Common myeloid progenitor, CD34-positive (primary cell): ENCODE results near the gene RFC2. TPM values are rescaled to one million over a fixed set of nuclear protein-coding genes. Genes with fewer than 3 reads are reported as not detected.

ENCODE experiments used
- CTCF ChIA-PET: fragments of 350-600 bp; sonication (Branson Sonifier 250); formaldehyde crosslinking; loops from one replicate; lab custom pipeline; 2021; ENCODE audit warnings: antibody characterized with exemption; lab: Charles Lee
- POLR2A ChIA-PET: fragments of 350-600 bp; sonication (Branson Sonifier 250); formaldehyde crosslinking; loops from one replicate; lab custom pipeline; 2021; ENCODE audit warnings: antibody characterized with exemption; lab: Charles Lee
- DNase-seq, 3 donors: peaks; one replicate each; pipeline versions ENCODE4 v3.0.0 to v3.0.0-alpha.2; 2013
- H3K27ac ChIP-seq, 2 experiments: 1 replicate in 1 of 2; 2 replicates in 1 of 2; pipeline ENCODE4 v1.7.0; 2013; ENCODE audit warnings: inconsistent platforms in 2 of 2, low read length in 2 of 2, mild to moderate bottlenecking in 2 of 2, low read depth in 1 of 2, moderate library complexity in 1 of 2; ENCODE audit not compliant: severe bottlenecking in 2 of 2, insufficient read depth in 1 of 2, poor library complexity in 1 of 2
- H3K27me3 ChIP-seq, 5 experiments: replicated peaks in 2 of 5; 1 replicate in 3 of 5; 2 replicates in 2 of 5; pipeline versions ENCODE4 v1.6.1 to v1.7.0; 2013; ENCODE audit warnings: low read length in 4 of 5, mild to moderate bottlenecking in 2 of 5, moderate library complexity in 2 of 5, inconsistent platforms in 1 of 5; ENCODE audit not compliant: insufficient read depth in 5 of 5, control insufficient read depth in 4 of 5
- H3K36me3 ChIP-seq, 4 experiments: 1 replicate in 2 of 4; 2 replicates in 2 of 4; pipeline versions ENCODE4 v1.6.1 to v1.7.0; 2013; ENCODE audit warnings: low read length in 3 of 4, control low read depth in 1 of 4, mild to moderate bottlenecking in 1 of 4; ENCODE audit not compliant: control insufficient read depth in 4 of 4, insufficient read depth in 4 of 4
- H3K4me1 ChIP-seq, 4 experiments: 1 replicate in 3 of 4; 2 replicates in 1 of 4; pipeline versions ENCODE4 v1.6.1 to v1.7.1; 2013; ENCODE audit warnings: low read length in 3 of 4, mild to moderate bottlenecking in 3 of 4, control low read depth in 1 of 4, inconsistent platforms in 1 of 4, moderate library complexity in 1 of 4; ENCODE audit not compliant: control insufficient read depth in 4 of 4, insufficient read depth in 4 of 4; ENCODE audit errors: control extremely low read depth in 1 of 4
- H3K4me3 ChIP-seq, 7 experiments: 1 replicate in 4 of 7; 2 replicates in 3 of 7; pipeline versions ENCODE4 v1.5.1 to v1.7.0; 2013; ENCODE audit warnings: mild to moderate bottlenecking in 7 of 7, low read length in 6 of 7, moderate library complexity in 6 of 7, inconsistent platforms in 2 of 7, low read depth in 2 of 7, control low read depth in 1 of 7; ENCODE audit not compliant: insufficient read depth in 4 of 7, control insufficient read depth in 1 of 7; ENCODE audit errors: extremely low read depth in 1 of 7
- H3K9me3 ChIP-seq, 5 experiments: 1 replicate in 4 of 5; 2 replicates in 1 of 5; pipeline versions ENCODE4 v1.6.1 to v1.7.1; 2013; ENCODE audit warnings: low read length in 4 of 5, mild to moderate bottlenecking in 2 of 5, inconsistent platforms in 1 of 5, low read depth in 1 of 5, moderate library complexity in 1 of 5; ENCODE audit not compliant: control insufficient read depth in 4 of 5, insufficient read depth in 2 of 5; ENCODE audit errors: control extremely low read depth in 1 of 5
- WGBS: methylation state at CpG from one replicate; pipeline ENCODE4 v1.1.5; 2013; ENCODE audit not compliant: insufficient coverage; 5-methylcytosine and 5-hydroxymethylcytosine counted together
- polyA plus RNA-seq: library from polyadenylated mRNA; unstranded; fragments of 120-200 nt; gene quantifications from one replicate; pipeline ENCODE4 v1.2.1, GENCODE V29; 2013

RFC2 gene
- 30.0 TPM for polyA plus RNA-seq

- peaks cover 5 to 43% (median 38%) of the 10 kb centered on the region in 4 experiments for H3K4me1 ChIP-seq
- peaks cover 2 to 21% (median 17%) of the 10 kb centered on the region in 4 experiments for H3K36me3 ChIP-seq
- peak within 1 kb of the TSS; percentile 78 to 97 (median 83) for H3K4me3 ChIP-seq
- CTCF ChIA-PET = interaction anchor here (0.8 to 1.8 kb wide), 6 partner anchors 10 to 147 kb away, joined by 3 to 7 read pairs (median 5); no protein-coding TSS in a partner anchor
- H3K27ac ChIP-seq = peak within 1 kb of the TSS; percentile 92 to 96
- H3K27me3 ChIP-seq = no peaks in the 10 kb centered on the region
- H3K9me3 ChIP-seq = no peaks in the 10 kb centered on the region
- POLR2A ChIA-PET = interaction anchor here (0.6 to 1.4 kb wide), 11 partner anchors 15 to 245 kb away, joined by 3 to 8 read pairs (median 3); partner anchors contain the start of genes CLIP2 and LAT2
- DNase-seq = peak; percentile 98 to 99 (median 99)
- under 1% methylated on average over 60 of the region's 75 CpGs for WGBS
These were observed at the start of gene RFC2 for GRCh38 chr7:74254129-74254857. RFC2 (minus strand) TSS chr7:74254399; CDS start chr7:74254383, 16 bp downstream.

DNA sequence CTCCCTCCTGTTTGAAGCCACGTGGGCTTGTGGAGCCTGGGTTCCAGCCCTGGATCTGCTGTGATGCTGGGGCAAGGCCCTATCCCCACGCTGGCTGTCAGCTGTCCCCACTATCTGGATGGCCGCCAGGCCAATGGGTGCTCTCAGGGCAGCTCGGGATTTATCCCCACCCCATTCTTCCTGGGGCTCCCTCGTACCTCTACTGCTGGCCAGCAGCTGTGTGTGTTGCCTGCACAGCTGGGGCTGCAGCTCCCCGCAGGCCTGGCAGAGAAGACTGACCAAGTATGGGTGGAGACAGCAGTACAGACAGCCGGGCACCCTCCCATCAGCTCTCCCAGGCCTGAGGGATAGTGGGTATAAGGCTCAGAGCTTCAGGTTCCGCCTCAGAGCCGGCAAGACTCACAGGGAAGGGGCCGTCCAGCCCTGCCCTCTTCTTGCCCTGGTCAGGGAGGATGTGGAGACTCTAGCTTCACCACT, 48.6 kb upstream of the RFC2 start:
- CTCF ChIA-PET = interaction anchor here (0.7 to 1.7 kb wide), 2 partner anchors 14 to 98 kb away, joined by 3 to 4 read pairs; no protein-coding TSS in a partner anchor

GRCh38 chr7:74300926-74301325, 46.7 kb upstream of the RFC2 start:
- peaks cover 0 to 3% (median 1%) of the 10 kb centered on the region in 4 experiments for H3K36me3 ChIP-seq
- H3K9me3 ChIP-seq = no peaks in the 10 kb centered on the region
- H3K27ac ChIP-seq = no peak overlapping the region
- ChIA-PET POLR2A (no interaction called here), CTCF (no interaction called here)
- H3K27me3 ChIP-seq = no peaks in the 10 kb centered on the region
- no peak overlapping the region for H3K4me3 ChIP-seq
- no peak for DNase-seq
- peaks cover 0 to 16% (median 13%) of the 10 kb centered on the region in 4 experiments for H3K4me1 ChIP-seq
- WGBS = 100% methylated on average over 2 of the region's 4 CpGs

More for the DNA sequence above, 48.6 kb upstream of the RFC2 start:
- H3K27me3 ChIP-seq = no peaks in the 10 kb centered on the region
- no peak overlapping the region for H3K4me3 ChIP-seq
- POLR2A ChIA-PET = no interaction called here
- DNase-seq = no peak
- 86% methylated on average over 4 of the region's 10 CpGs for WGBS
- H3K27ac ChIP-seq = no peak overlapping the region
- H3K9me3 ChIP-seq = no peaks in the 10 kb centered on the region
- H3K36me3 ChIP-seq = no peaks in the 10 kb centered on the region
- H3K4me1 ChIP-seq = peaks cover 0 to 33% (median 28%) of the 10 kb centered on the region in 4 experiments

- DNase-seq = no peak
- no peak overlapping the region for H3K4me3 ChIP-seq
- H3K4me1 ChIP-seq = peaks cover 0 to 13% (median 10%) of the 10 kb centered on the region in 4 experiments
- no peaks in the 10 kb centered on the region for H3K9me3 ChIP-seq
- 89% methylated on average over 8 of the region's 8 CpGs for WGBS
- POLR2A ChIA-PET = no interaction called here
- H3K27ac ChIP-seq = no peak overlapping the region
- CTCF ChIA-PET = no interaction called here
- no peaks in the 10 kb centered on the region for H3K27me3 ChIP-seq
- peaks cover 0 to 3% (median 1%) of the 10 kb centered on the region in 4 experiments for H3K36me3 ChIP-seq
These were observed 45.2 kb upstream of the RFC2 start for GRCh38 chr7:74299401-74299800.

DNA sequence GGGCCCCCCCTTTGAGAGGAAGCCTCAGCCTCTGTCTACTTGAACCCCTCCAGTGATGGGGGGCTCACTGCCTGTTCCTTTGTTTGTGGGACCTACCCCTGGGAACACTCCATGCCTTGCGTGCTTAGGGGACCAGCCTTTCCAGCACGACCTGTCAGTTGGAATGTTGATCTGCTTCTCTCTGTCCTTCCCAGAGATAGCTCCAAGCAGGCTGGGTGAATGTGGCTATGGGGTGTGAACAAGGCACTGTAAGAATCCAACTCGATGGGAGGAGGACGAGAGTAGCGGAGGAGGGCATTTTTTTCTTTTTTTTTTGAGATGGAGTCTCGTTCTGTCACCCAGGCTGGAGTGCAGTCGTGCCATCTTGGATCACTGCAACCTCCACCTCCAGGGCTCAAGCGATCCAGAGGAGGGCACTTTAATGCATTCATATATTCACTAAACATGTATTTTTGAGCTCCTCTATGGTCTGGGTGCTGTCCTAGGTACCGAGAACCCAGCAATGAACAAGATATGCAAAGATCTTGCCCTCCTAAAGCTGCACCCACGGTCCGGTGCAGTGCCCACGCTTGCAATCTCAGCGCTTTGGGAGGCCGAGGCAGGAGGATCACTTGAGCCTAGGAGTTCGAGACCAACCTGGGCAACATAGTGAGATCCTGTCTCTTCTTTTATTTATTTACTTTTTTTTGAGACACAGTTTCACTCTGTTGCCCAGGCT, 43.5 kb upstream of the RFC2 start:
- H3K4me1 ChIP-seq = peaks cover 0 to 25% (median 19%) of the 10 kb centered on the region in 4 experiments
- WGBS = 97% methylated on average over 12 of the region's 15 CpGs
- H3K9me3 ChIP-seq = no peaks in the 10 kb centered on the region
- H3K27me3 ChIP-seq = no peaks in the 10 kb centered on the region
- H3K4me3 ChIP-seq = no peak overlapping the region
- peaks cover 0 to 3% (median 1%) of the 10 kb centered on the region in 4 experiments for H3K36me3 ChIP-seq
- DNase-seq = no peak
- ChIA-PET POLR2A (no interaction called here), CTCF (interaction anchor here (0.8 to 1.6 kb wide), 3 partner anchors 13 to 104 kb away, joined by 3 to 4 read pairs (median 3); no protein-coding TSS in a partner anchor)
- no peak overlapping the region for H3K27ac ChIP-seq

DNA sequence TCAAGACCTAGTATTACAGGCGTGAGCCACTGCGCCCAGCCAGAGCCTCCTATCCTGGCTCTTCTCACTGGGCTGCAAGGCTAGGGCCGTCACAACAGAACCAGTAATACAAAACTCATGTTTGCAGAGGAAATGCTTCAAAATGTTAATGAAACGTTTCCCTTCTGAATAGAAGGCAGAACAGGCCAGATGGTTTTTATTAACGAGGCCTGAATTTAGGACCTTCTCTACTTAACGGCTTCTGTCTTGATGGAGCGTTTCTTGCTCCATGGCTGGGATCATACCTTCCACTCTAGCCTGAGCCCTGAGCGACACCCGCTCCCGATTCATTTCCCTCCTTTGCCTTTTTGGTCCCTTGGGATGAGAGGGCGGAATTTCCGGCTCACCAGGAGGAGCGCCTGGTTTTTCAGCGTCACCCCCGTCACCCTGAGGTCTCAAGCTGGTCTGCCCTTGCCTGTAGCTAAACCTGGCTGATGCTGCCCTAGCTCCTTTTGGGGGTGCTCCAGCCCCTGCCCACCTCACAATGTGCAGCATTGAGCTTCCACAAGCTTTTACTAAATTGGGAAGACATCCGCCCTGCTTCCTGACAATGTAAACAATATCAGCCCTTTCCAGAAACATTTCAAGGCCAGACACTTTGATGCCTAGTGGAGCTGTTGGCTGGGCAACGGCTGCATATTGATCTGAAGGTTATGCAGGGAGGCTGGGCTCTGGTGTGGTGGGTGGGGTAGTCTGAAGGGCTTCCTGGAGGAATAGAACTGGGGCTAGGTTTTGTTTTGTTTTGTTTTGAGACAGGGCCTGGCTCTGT, 40.2 kb upstream of the RFC2 start:
- Histone ChIP-seq H3K9me3 (no peaks in the 10 kb centered on the region), H3K27ac (no peak overlapping the region), H3K4me3 (no peak overlapping the region), H3K4me1 (peaks cover 5 to 52% (median 32%) of the 10 kb centered on the region in 4 experiments), H3K27me3 (no peaks in the 10 kb centered on the region), H3K36me3 (peaks cover 0 to 3% (median 1%) of the 10 kb centered on the region in 4 experiments)
- DNase-seq = no peak
- ChIA-PET CTCF (interaction anchor here (0.7 to 2.7 kb wide), 4 partner anchors 12 to 23 kb away, joined by 3 to 8 read pairs (median 4); no protein-coding TSS in a partner anchor), POLR2A (interaction anchor here (1.4 kb wide), 1 partner anchor 40 kb away, joined by 3 read pairs; the partner anchor contains the start of gene RFC2)
- 95% methylated on average over 14 of the region's 17 CpGs for WGBS
